ENCODE measurements around the gene DDX49. TPM values are rescaled to one million over a fixed set of nuclear protein-coding genes. Genes with fewer than 3 reads are reported as not detected.

The DDX49 gene, protein sequence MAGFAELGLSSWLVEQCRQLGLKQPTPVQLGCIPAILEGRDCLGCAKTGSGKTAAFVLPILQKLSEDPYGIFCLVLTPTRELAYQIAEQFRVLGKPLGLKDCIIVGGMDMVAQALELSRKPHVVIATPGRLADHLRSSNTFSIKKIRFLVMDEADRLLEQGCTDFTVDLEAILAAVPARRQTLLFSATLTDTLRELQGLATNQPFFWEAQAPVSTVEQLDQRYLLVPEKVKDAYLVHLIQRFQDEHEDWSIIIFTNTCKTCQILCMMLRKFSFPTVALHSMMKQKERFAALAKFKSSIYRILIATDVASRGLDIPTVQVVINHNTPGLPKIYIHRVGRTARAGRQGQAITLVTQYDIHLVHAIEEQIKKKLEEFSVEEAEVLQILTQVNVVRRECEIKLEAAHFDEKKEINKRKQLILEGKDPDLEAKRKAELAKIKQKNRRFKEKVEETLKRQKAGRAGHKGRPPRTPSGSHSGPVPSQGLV
- 10 to 100 TPM; 46.5 to 65.6 TPM for total RNA-seq

DNA sequence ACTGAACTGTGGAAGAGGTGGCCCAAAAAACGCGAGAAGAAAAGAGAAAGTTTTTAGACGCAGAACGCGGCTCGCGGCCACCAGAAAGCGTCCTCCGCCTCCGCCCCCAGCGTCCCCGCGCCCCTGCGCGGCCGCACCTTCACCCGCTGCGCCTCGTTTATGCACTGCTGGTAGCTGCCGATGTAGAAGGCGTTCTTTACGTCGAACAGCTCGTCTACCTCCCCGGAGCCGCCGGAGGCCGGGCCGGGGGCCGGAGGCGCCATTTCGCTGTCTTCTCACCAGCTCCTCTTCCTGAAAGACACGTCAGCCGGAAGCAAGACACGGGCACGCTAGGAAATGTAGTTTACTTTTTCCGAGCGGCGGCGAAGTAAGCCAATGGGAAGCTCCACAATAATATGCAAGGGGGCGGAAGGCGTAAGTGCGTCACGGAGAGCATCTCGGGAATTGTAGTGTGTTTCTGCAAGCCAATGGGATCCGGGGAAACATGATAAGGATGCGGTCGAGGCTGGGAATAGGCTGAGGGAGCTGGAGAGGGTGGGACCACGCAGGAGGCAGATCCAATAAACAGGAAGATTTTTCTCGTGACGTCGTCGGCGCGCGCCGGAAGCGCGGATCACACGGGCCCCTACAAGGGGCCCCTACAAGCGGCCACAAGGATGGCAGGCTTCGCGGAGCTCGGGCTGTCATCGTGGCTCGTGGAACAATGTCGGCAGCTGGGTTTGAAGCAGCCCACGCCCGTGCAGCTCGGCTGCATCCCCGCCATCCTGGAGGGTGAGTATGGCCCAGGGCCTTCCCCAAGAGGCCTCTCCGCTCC, at the start of gene DDX49, which contains the start of gene COPE:
Gene DDX49, plus strand, starts transcription at position 630 of the 814 bp plus-strand sequence. Its CDS starts 27 bp downstream, at position 657.
Gene COPE, minus strand, starts transcription at position 302 of the 814 bp plus-strand sequence. Its CDS starts 39 bp downstream, at position 263.

DNA sequence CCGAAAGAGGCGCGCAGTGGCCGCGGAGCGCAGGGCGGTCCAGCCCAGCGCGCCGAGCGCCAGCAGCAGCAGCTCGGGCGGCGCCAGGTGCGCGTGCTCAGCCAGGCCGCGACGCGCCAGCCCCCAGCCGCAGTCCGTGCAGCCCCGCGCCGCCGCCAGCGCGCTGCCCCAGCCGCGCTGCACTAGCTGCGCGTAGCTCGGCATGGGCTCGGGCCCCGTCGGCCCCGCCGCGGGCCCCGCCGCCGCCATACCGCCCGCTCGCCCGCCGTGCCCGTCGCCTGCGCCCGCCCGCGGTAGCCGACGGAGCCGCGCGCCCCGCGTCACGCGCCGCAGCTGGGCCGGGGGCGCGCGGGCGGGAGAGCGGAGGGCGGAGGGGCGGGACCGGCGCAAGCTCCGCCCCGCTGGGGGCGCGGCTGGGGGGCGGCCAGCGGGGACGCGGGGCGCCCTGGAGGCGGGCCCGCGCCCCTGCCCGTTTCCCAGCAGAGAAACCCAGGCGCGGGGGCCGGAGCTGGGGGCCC, 23.6 kb upstream of the DDX49 start, which contains the start of gene CERS1:
Gene CERS1, minus strand, starts transcription at position 335 of the 518 bp plus-strand sequence. Its CDS starts 86 bp downstream, at position 249.

DNA sequence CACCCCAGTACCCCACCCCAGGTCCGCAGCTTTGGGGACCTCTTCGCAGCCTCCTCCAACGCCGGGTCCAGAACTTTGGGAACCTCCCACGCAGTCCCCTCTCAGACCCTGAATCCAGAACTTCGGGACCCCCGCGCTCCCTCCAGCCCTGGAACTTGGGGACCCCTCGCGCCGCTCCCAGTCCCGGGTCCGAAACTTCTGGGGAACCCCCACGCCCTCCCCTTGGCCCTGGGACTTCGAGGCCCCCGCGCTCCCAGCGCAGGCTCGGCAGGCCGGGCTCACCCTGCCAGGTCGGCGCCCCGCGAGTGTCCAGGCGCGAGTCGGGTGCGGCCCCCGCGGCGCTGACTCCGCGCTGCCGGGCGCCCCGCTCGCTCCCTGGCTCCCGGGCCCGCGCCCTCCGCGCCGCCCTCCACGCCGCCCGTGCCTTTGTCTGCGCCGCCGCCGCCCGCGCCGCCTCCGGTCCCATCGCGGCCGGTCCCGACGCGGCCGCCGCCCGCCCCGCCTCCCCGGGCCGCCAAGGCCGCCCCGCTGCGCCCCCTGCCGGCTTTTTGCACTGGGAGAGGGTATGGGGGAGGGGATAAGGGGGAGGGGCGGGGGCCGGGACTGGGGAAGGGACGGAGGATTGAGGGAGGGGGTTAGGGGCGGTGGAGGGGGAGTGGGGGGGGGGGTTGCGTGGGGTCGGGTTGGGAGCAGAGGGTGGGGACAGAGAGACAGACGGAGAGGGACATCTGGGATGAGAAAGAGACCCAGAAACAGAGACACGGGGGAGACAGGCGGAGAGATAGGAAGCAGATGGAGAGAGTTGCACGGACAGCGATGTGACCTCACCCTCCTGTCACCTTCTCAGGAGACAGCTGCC, 21.5 kb downstream of the DDX49 start, which contains the start of gene HOMER3:
Gene HOMER3, minus strand, starts transcription at position 449 of the 859 bp plus-strand sequence. CDS start 2,235 bp downstream, outside the sequence.

Other genes with a start within 250 kb of the DDX49 start
- 1 to 10 TPM; 2.3 to 4.8 TPM for gene CRTC1, start 236.0 kb upstream of the DDX49 start, total RNA-seq
- gene COMP, start 128.4 kb upstream of the DDX49 start, total RNA-seq = not detected
- 10 to 100 TPM; 29.6 to 66.6 TPM for gene UPF1, start 87.8 kb upstream of the DDX49 start, total RNA-seq
- gene CERS1, start 23.6 kb upstream of the DDX49 start, total RNA-seq = 1 to 10 TPM; 5.7 to 5.9 TPM
- 100 to 1,000 TPM; 224 to 244 TPM for gene COPE, start 328 bp upstream of the DDX49 start, total RNA-seq
- gene HOMER3, start 21.5 kb downstream of the DDX49 start, total RNA-seq = 10 to 100 TPM; 29.3 to 39.6 TPM
- gene SUGP2, start 113.8 kb downstream of the DDX49 start, total RNA-seq = 10 to 100 TPM; 36.3 to 46.1 TPM
- 10 to 100 TPM; 29.3 to 63.3 TPM for gene ARMC6, start 113.9 kb downstream of the DDX49 start, total RNA-seq
- 1 to 10 TPM; 2.3 to 5.2 TPM for gene SLC25A42, start 144.3 kb downstream of the DDX49 start, total RNA-seq
- gene TMEM161A, start 218.8 kb downstream of the DDX49 start, total RNA-seq = 10 to 100 TPM; 27.5 to 37.6 TPM

Measured in melanocyte of skin (primary cell).